ENCODE results near the gene ZDHHC6. TPM values are rescaled to one million over a fixed set of nuclear protein-coding genes. Genes with fewer than 3 reads are reported as not detected.
A peak's percentile ranks its signal among the peaks of the same experiment; 100 is the strongest.
"Not testable (repeated sequence)": the region's sequence is repeated elsewhere in the genome, so short reads cannot be mapped to it uniquely, and the experiment has no call there.

ZDHHC6 gene
- total RNA-seq, 2 donors from 2014 or later = 21.3 to 28.0 TPM

DNA sequence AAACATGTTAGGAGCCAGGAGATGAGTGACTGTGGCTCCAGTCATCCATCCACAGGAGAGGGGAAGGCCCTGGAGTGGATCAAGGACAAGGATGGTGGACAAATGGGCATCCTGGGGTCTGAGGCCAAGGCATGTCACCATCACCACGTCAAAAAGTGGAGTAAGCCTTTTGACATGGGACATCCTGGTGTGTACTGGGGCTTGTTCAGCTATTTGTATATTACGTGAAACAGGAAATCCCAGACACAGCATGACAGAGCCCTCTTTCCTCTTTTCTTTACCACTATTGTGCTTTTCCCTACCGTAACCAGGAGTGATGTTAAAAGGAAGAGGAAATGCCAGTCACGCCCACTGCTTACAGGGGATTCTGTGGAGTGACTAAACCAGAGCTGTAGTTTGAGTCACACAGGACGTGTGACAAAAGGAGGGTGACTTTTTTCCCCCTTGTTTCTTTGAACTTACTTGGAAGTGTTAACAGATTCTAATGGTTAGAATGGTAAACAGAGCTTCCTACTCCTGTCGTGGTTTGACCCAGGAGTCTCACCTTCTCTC lies 57.4 kb downstream of the ZDHHC6 start:
- no peaks in the 10 kb centered on the region for H3K36me3 ChIP-seq
- H3K27me3 ChIP-seq (replicated peaks; ENCODE audit: insufficient read depth) = no peaks in the 10 kb centered on the region
- DNase-seq (ENCODE audit: low spot score) = no peak
- peaks cover 4% of the 10 kb centered on the region for H3K4me1 ChIP-seq (replicated peaks)
- WGBS = 62% methylated on average over 6 of the region's 6 CpGs
- no peak overlapping the region for H3K4me3 ChIP-seq
- intact Hi-C loops (cut with DNase I) = no loop called here
- H3K27ac ChIP-seq = no peak overlapping the region
- TF ChIP-seq, protein P1, sequence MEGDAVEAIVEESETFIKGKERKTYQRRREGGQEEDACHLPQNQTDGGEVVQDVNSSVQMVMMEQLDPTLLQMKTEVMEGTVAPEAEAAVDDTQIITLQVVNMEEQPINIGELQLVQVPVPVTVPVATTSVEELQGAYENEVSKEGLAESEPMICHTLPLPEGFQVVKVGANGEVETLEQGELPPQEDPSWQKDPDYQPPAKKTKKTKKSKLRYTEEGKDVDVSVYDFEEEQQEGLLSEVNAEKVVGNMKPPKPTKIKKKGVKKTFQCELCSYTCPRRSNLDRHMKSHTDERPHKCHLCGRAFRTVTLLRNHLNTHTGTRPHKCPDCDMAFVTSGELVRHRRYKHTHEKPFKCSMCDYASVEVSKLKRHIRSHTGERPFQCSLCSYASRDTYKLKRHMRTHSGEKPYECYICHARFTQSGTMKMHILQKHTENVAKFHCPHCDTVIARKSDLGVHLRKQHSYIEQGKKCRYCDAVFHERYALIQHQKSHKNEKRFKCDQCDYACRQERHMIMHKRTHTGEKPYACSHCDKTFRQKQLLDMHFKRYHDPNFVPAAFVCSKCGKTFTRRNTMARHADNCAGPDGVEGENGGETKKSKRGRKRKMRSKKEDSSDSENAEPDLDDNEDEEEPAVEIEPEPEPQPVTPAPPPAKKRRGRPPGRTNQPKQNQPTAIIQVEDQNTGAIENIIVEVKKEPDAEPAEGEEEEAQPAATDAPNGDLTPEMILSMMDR (IDR thresholded peaks at IDR 0.05) = no peak
- TF ChIP-seq POLR2AphosphoS5 (IDR thresholded peaks at IDR 0.05) = peak; percentile 12
- TF ChIP-seq POLR2A (IDR thresholded peaks at IDR 0.05) = no peak
- H3K9me3 ChIP-seq = no peaks in the 10 kb centered on the region

DNA sequence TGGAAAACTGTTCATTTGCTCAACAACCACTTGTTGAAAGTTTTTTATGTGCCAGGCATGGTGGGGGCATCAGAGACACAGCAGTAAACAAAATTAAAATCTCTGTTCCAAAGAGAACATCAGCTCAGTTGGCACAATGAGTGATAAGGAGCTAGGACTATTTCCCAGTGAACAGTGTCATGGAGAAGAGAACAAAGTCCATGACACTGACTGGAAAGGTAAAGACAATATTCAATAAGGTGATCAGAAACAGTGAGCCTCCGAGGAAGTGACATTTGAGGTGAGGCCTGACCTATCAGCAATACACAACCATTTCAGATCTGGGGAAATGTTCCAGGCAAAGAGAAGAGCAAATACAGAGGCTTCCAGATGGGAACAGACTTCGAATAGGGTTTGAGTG lies 58.2 kb downstream of the ZDHHC6 start:
- no peak overlapping the region for H3K27ac ChIP-seq
- no peak for TF ChIP-seq POLR2AphosphoS5 (IDR thresholded peaks at IDR 0.05)
- no peak for TF ChIP-seq POLR2A (IDR thresholded peaks at IDR 0.05)
- TF ChIP-seq, protein P1 (IDR thresholded peaks at IDR 0.05) = no peak
- no peaks in the 10 kb centered on the region for H3K9me3 ChIP-seq
- H3K4me3 ChIP-seq = no peak overlapping the region
- DNase-seq (ENCODE audit: low spot score) = no peak
- H3K36me3 ChIP-seq = no peaks in the 10 kb centered on the region
- H3K27me3 ChIP-seq (replicated peaks; ENCODE audit: insufficient read depth) = no peaks in the 10 kb centered on the region
- H3K4me1 ChIP-seq (replicated peaks) = peaks cover 4% of the 10 kb centered on the region
- 50% methylated on average over 2 of the region's 2 CpGs for WGBS
- intact Hi-C loops (cut with DNase I) = no loop called here

DNA sequence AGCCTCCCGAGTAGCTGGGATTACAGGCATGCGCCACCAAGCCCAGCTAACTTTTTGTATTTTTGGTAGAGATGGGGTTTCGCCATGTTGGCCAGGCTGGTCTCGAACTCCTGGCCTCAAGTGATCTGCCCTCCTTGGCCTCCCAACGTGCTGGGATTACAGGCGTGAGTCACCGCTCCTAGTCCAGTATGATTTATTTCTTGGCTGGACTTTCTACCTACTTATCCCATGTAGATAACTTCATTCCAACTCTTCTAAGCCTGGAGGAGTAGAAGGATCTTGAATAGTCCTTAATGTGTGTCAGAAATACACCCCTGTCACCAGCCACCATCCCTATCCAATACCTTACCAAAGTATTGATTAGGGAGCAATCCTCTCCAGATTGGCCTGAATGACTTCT lies 58.7 kb downstream of the ZDHHC6 start:
- H3K4me1 ChIP-seq (replicated peaks); H3K27me3 ChIP-seq (replicated peaks; ENCODE audit: insufficient read depth); H3K9me3 ChIP-seq; H3K27ac ChIP-seq; intact Hi-C loops (cut with DNase I); H3K4me3 ChIP-seq; H3K36me3 ChIP-seq; DNase-seq (ENCODE audit: low spot score): not testable (repeated sequence)
- WGBS = 96% methylated on average over 7 of the region's 7 CpGs

DNA sequence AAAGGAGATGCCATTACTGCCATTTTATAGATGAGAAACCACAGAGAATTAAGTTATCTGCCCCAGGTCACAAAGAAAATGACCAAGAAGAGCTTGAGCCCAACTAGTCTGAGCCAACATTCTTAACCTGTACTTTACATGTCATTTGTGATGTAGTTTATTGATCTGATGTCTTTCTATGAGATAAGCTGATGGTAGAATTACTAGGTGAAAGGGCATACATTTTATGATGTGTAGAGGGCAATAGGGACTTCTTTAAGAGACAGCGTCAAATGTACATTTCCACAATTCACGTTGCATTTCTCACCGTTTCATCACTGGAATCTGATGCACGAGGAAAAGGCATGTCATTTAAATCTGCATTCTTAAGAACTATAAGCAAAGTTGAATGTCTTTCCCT lies 61.5 kb downstream of the ZDHHC6 start:
- TF ChIP-seq, protein P1 (IDR thresholded peaks at IDR 0.05) = no peak
- no peak for TF ChIP-seq POLR2A (IDR thresholded peaks at IDR 0.05)
- no peak for TF ChIP-seq POLR2AphosphoS5 (IDR thresholded peaks at IDR 0.05)
- 30% methylated on average over 4 of the region's 4 CpGs for WGBS
- Histone ChIP-seq H3K9me3 (no peaks in the 10 kb centered on the region), H3K4me3 (no peak overlapping the region), H3K4me1 (replicated peaks) (no peaks in the 10 kb centered on the region), H3K27me3 (replicated peaks; ENCODE audit: insufficient read depth) (no peaks in the 10 kb centered on the region), H3K36me3 (no peaks in the 10 kb centered on the region), H3K27ac (no peak overlapping the region)
- no peak for DNase-seq (ENCODE audit: low spot score)
- intact Hi-C loops (cut with DNase I) = no loop called here

DNA sequence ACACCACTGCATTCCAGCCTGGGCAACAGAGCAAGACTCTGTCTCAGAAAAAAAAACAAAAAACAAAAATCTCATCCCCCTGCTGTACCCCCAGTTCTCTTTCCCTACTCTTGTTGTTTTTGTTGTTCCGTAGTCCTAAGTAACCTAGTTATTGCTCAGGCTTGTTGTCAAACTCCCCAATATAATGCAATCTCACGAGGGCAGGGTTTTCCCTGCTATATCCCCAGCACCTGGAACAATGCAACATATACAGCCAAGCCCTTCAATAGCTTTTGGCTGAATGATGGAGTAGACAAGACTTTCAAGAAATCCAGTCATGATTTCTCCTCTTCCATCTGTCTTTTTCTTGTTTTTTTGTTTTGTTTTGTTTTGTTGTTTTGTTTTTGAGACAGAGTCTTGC lies 62.6 kb downstream of the ZDHHC6 start:
- Histone ChIP-seq H3K4me1 (replicated peaks) (no peaks in the 10 kb centered on the region), H3K27me3 (replicated peaks; ENCODE audit: insufficient read depth) (no peaks in the 10 kb centered on the region), H3K36me3 (no peaks in the 10 kb centered on the region), H3K27ac (no peak overlapping the region), H3K4me3 (no peak overlapping the region), H3K9me3 (no peaks in the 10 kb centered on the region)
- TF ChIP-seq, protein P1 (IDR thresholded peaks at IDR 0.05) = no peak
- TF ChIP-seq POLR2A (IDR thresholded peaks at IDR 0.05) (no peak), POLR2AphosphoS5 (IDR thresholded peaks at IDR 0.05) (no peak)
- 93% methylated on average over 2 of the region's 2 CpGs for WGBS
- no peak for DNase-seq (ENCODE audit: low spot score)
- intact Hi-C loops (cut with DNase I) = no loop called here

Measured in prostate gland (tissue), 2 donors.